ENCODE measurements around the gene PHLDB1.
"Not testable (repeated sequence)": the region's sequence is repeated elsewhere in the genome, so short reads cannot be mapped to it uniquely, and the experiment has no call there.

Gene PHLDB1

GRCh38 chr11:118572981-118573550 lies 34.3 kb upstream of the PHLDB1 start:
- peak overlapping the region; percentile 96 for H3K4me3 ChIP-seq (replicated peaks; ENCODE audit: low read depth, low read length)
- no peak for TF ChIP-seq CTCF (IDR thresholded peaks at IDR 0.05; ENCODE audit: low read depth, low read length, missing control alignments)
- no peak for DNase-seq (ENCODE audit: extremely low read depth, low read depth)

GRCh38 chr11:118574636-118575035 lies 32.8 kb upstream of the PHLDB1 start:
- no peak for TF ChIP-seq CTCF (IDR thresholded peaks at IDR 0.05; ENCODE audit: low read depth, low read length, missing control alignments)
- DNase-seq (ENCODE audit: extremely low read depth, low read depth): no peak
- peak overlapping the region; percentile 96 for H3K4me3 ChIP-seq (replicated peaks; ENCODE audit: low read depth, low read length)

DNA sequence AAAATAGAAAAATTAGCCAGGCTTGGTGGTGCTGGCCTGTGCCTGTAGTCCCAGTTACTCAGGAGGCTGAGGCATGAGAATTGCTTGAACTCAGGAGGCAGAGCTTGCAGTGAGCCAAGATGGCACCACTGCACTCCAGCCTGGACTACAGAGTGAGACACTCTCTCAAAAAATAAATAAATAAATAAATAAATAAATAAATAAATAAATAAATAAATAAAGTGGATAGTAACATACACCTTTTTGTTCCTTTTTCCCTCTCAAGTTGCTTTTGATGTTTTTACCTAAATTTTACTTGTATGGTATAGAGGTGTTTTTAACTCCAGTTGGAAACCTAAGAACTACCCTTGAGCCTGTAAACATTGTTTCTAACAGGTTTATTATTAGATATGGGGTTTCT lies 29.4 kb upstream of the PHLDB1 start:
- not testable (repeated sequence) for DNase-seq (ENCODE audit: extremely low read depth, low read depth); H3K4me3 ChIP-seq (replicated peaks; ENCODE audit: low read depth, low read length)

DNA sequence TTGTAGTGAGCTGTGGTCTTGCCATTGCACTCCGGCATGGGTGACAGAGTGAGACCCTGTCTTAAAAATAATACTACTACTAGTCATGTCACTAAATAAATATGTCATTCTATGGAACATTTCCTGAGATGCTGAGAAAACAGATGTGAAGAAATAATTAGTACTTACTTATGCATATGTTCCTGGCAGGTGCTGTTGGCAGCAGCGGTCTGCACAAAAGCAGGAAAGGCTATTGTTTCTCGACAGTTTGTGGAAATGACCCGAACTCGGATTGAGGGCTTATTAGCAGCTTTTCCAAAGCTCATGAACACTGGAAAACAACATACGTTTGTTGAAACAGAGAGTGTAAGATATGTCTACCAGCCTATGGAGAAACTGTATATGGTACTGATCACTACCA lies 26.4 kb upstream of the PHLDB1 start:
- TF ChIP-seq CTCF (IDR thresholded peaks at IDR 0.05; ENCODE audit: low read depth, low read length, missing control alignments): no peak
- DNase-seq (ENCODE audit: extremely low read depth, low read depth): no peak
- H3K4me3 ChIP-seq (replicated peaks; ENCODE audit: low read depth, low read length): no peak overlapping the region

DNA sequence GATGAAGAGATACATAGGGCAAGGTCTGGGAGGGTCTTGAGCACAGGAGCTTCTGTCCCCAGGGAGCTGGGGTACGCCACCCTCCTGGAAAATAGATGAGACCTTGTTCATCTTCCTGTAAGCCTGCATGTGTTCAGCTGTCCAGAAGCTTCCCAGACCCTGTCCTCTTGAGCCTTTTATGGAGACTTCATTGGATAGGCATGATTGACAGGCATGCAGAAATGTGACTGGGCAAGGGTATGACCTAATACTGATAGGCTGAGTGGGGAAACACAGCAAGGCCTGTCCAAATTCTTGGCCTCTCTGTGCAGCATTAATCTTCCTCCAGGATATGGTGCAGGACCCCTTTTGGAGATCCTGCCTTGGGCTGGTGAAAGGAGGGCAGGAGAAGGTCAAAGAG lies 19.5 kb upstream of the PHLDB1 start:
- DNase-seq (ENCODE audit: extremely low read depth, low read depth): no peak
- no peak for TF ChIP-seq CTCF (IDR thresholded peaks at IDR 0.05; ENCODE audit: low read depth, low read length, missing control alignments)
- no peak overlapping the region for H3K4me3 ChIP-seq (replicated peaks; ENCODE audit: low read depth, low read length)

- H3K4me3 ChIP-seq (replicated peaks; ENCODE audit: low read depth, low read length): no peak overlapping the region
- no peak for DNase-seq (ENCODE audit: extremely low read depth, low read depth)
- no peak for TF ChIP-seq CTCF (IDR thresholded peaks at IDR 0.05; ENCODE audit: low read depth, low read length, missing control alignments)
These were observed 14.6 kb upstream of the PHLDB1 start for GRCh38 chr11:118592616-118593367.

- not testable (repeated sequence) for H3K4me3 ChIP-seq (replicated peaks; ENCODE audit: low read depth, low read length); DNase-seq (ENCODE audit: extremely low read depth, low read depth)
- TF ChIP-seq CTCF (IDR thresholded peaks at IDR 0.05; ENCODE audit: low read depth, low read length, missing control alignments): peak; percentile 34
These were observed 12.4 kb upstream of the PHLDB1 start for GRCh38 chr11:118594984-118595383.

Data from HFF-Myc (cell line).